HT-29 (cell line): ENCODE results near the gene MOCS2. TPM values are rescaled to one million over a fixed set of nuclear protein-coding genes. Genes with fewer than 3 reads are reported as not detected.

Source experiments
- DNase-seq: peaks from one replicate; pipeline ENCODE4 v3.0.0-alpha.2; 2015; ENCODE audit warnings: low spot score
- total RNA-seq: library from RNA; depleted of rRNA; stranded (reverse); fragments of >200 nt; shearing (Covaris generic); gene quantifications from 2 replicates; pipeline ENCODE4 v1.2.3, GENCODE V29; 2014; rRNA removed

MOCS2 gene
- total RNA-seq, 1 experiment from 2014 or later, result 17.2 TPM

GRCh38 chr5:53052499-53052898 is 57.1 kb downstream of the MOCS2 start:
- no peak for DNase-seq

- DNase-seq, result no peak
Observed at GRCh38 chr5:53048248-53048647, 61.3 kb downstream of the MOCS2 start.

Other genes with a start within 250 kb of the MOCS2 start
- 10.6 and 11.6 TPM in 2 replicates for gene ITGA2, start 120.4 kb downstream of the MOCS2 start, total RNA-seq